CD4-positive, alpha-beta memory T cell (primary cell): Measurements from ENCODE around the gene WDR31. TPM values are rescaled to one million over a fixed set of nuclear protein-coding genes. Genes with fewer than 3 reads are reported as not detected.
A peak's percentile ranks its signal among the peaks of the same experiment; 100 is the strongest.

Experiments used
- CTCF ChIA-PET: fragments of 350-600 bp; sonication (Branson Sonifier 250); formaldehyde crosslinking; loops from one replicate; lab custom pipeline; 2021; ENCODE audit warnings: inconsistent platforms; ENCODE audit not compliant: partially characterized antibody; lab: Charles Lee
- POLR2A ChIA-PET: fragments of 350-600 bp; sonication (Branson Sonifier 250); formaldehyde crosslinking; loops from one replicate; lab custom pipeline; 2021; ENCODE audit not compliant: partially characterized antibody; lab: Charles Lee
- DNase-seq, 5 donors: peaks; one replicate each; pipeline versions ENCODE4 v3.0.0 to v3.0.0-alpha.2; 2020 to 2022; ENCODE audit warnings: mixed read lengths in 1 of 5
- H3K27ac ChIP-seq: one replicate; pipeline ENCODE4 v1.7.0; 2013; ENCODE audit warnings: low read depth, low read length
- H3K27me3 ChIP-seq: 2 replicates; pipeline ENCODE4 v1.7.0; 2013; ENCODE audit warnings: mild to moderate bottlenecking, low read length, moderate library complexity; ENCODE audit not compliant: insufficient read depth
- H3K36me3 ChIP-seq: 2 replicates; pipeline ENCODE4 v1.7.0; 2013; ENCODE audit warnings: mild to moderate bottlenecking, low read length, moderate library complexity; ENCODE audit not compliant: insufficient read depth
- H3K4me1 ChIP-seq: 2 replicates; pipeline ENCODE4 v1.7.0; 2013; ENCODE audit warnings: mild to moderate bottlenecking, low read length, moderate library complexity; ENCODE audit not compliant: insufficient read depth
- H3K4me3 ChIP-seq, 2 donors: one replicate each; pipeline ENCODE4 v1.7.0; 2013; ENCODE audit warnings: low read length in 2 of 2, mild to moderate bottlenecking in 1 of 2
- H3K9me3 ChIP-seq, 2 donors: one replicate each; pipeline ENCODE4 v1.7.0; 2013; ENCODE audit warnings: low read length in 2 of 2, control low read depth in 1 of 2; ENCODE audit not compliant: control insufficient read depth in 1 of 2
- H3K27ac Mint-ChIP-seq, 7 donors: one replicate each; pipeline ENCODE4 v1.8.0; 2020 to 2021; ENCODE audit warnings: mixed read lengths in 7 of 7, mild to moderate bottlenecking in 6 of 7, inconsistent platforms in 3 of 7, moderate library complexity in 3 of 7
- H3K27me3 Mint-ChIP-seq, 2 donors: one replicate each; pipeline ENCODE4 v1.8.0; 2020 to 2021; ENCODE audit warnings: mixed read lengths in 2 of 2
- H3K36me3 Mint-ChIP-seq, 2 donors: one replicate each; pipeline ENCODE4 v1.8.0; 2020 to 2021; ENCODE audit warnings: mixed read lengths in 2 of 2, inconsistent platforms in 1 of 2, mild to moderate bottlenecking in 1 of 2
- H3K4me1 Mint-ChIP-seq, 4 donors: one replicate each; pipeline ENCODE4 v1.8.0; 2020 to 2021; ENCODE audit warnings: mixed read lengths in 4 of 4, mild to moderate bottlenecking in 1 of 4
- H3K4me3 Mint-ChIP-seq, 8 donors: one replicate each; pipeline ENCODE4 v1.8.0; 2020 to 2021; ENCODE audit warnings: mixed read lengths in 8 of 8, mild to moderate bottlenecking in 7 of 8, moderate library complexity in 6 of 8, inconsistent platforms in 3 of 8
- H3K9me3 Mint-ChIP-seq, 8 donors: one replicate each; pipeline ENCODE4 v1.8.0; 2020 to 2021; ENCODE audit warnings: mixed read lengths in 8 of 8, mild to moderate bottlenecking in 5 of 8, inconsistent platforms in 3 of 8, moderate library complexity in 1 of 8
- intact Hi-C: fragments of 100-400 bp; cut with micrococcal nuclease; formaldehyde crosslinking; loops from one replicate; pipeline ENCODE4 v1.15.1; 2023
- polyA plus RNA-seq, 2 donors: library from polyadenylated mRNA; unstranded; fragments of 300-500 nt; fragmentation: Illumina TruSeq; gene quantifications; one replicate each; pipeline ENCODE4 v1.2.3, GENCODE V29; 2021
- total RNA-seq, 2 experiments: library from RNA; stranded (reverse); gene quantifications; one replicate each; pipeline ENCODE4 v1.2.3, GENCODE V29; 2021

WDR31 gene
- total and polyA plus RNA-seq, 4 experiments from 2014 or later, result 0.33 to 0.89 (median 0.67) TPM; not detected in 1

GRCh38 chr9:113349445-113350094 lies 9.5 kb upstream of the WDR31 start, which contains the start of gene BSPRY:
BSPRY (plus strand) TSS chr9:113349541; CDS start chr9:113349580, 39 bp downstream.
- Histone ChIP-seq H3K27me3 (peaks cover 8% of the 10 kb centered on the region), H3K4me1 (peaks cover 17% of the 10 kb centered on the region), H3K9me3 (no peaks in the 10 kb centered on the region), H3K27ac (no peak within 1 kb of the TSS), H3K36me3 (no peaks in the 10 kb centered on the region), H3K4me3 (peak within 1 kb of the TSS in 1 of 2 donors; percentile 37)
- CTCF ChIA-PET, result interaction anchor here (1.0 to 3.2 kb wide), 4 partner anchors 9 to 75 kb away, joined by 3 to 16 read pairs (median 6); partner anchors contain the start of genes CDC26 and WDR31
- Mint-ChIP-seq H3K4me1 (peaks cover 10 to 24% (median 15%) of the 10 kb centered on the region in 4 donors), H3K27me3 (peaks cover 19 to 40% of the 10 kb centered on the region in 2 donors), H3K4me3 (peak within 1 kb of the TSS; percentile 74 to 88 (median 84)), H3K27ac (peak within 1 kb of the TSS in 3 of 7 donors; percentile 20 to 88 (median 24)), H3K36me3 (no peaks in the 10 kb centered on the region), H3K9me3 (no peaks in the 10 kb centered on the region)
- POLR2A ChIA-PET, result interaction anchor here (1.2 to 2.6 kb wide), 5 partner anchors 9 to 74 kb away, joined by 3 to 16 read pairs (median 6); partner anchors contain the start of genes C9orf43, CDC26, HDHD3 and POLE3
- peak in 3 of 5 donors; percentile 32 to 39 (median 35) for DNase-seq
- intact Hi-C loops, result no loop called here

GRCh38 chr9:113349066-113349444 lies 9.0 kb upstream of the WDR31 start:
- intact Hi-C loops, result no loop called here
- Mint-ChIP-seq H3K27me3 (peaks cover 18 to 36% of the 10 kb centered on the region in 2 donors), H3K9me3 (no peaks in the 10 kb centered on the region), H3K36me3 (no peaks in the 10 kb centered on the region), H3K27ac (peak overlapping the region in 1 of 7 donors; percentile 24), H3K4me1 (peaks cover 10 to 24% (median 15%) of the 10 kb centered on the region in 4 donors), H3K4me3 (peak overlapping the region; percentile 67 to 86 (median 84))
- ChIA-PET POLR2A (interaction anchor here (1.2 to 2.6 kb wide), 5 partner anchors 9 to 74 kb away, joined by 3 to 16 read pairs (median 6); partner anchors contain the start of genes C9orf43, CDC26, HDHD3 and POLE3), CTCF (interaction anchor here (1.0 to 3.2 kb wide), 4 partner anchors 9 to 237 kb away, joined by 3 to 16 read pairs (median 4); partner anchors contain the start of genes CDC26 and WDR31)
- DNase-seq, result no peak
- peaks cover 8% of the 10 kb centered on the region for H3K27me3 ChIP-seq
- H3K9me3 ChIP-seq, result no peaks in the 10 kb centered on the region
- H3K4me1 ChIP-seq, result peaks cover 17% of the 10 kb centered on the region
- H3K27ac ChIP-seq, result no peak overlapping the region
- H3K4me3 ChIP-seq, result no peak overlapping the region
- H3K36me3 ChIP-seq, result no peaks in the 10 kb centered on the region

GRCh38 chr9:113348437-113348836 lies 8.4 kb upstream of the WDR31 start:
- Histone ChIP-seq H3K4me3 (no peak overlapping the region), H3K9me3 (no peaks in the 10 kb centered on the region), H3K4me1 (peaks cover 17% of the 10 kb centered on the region), H3K36me3 (no peaks in the 10 kb centered on the region), H3K27ac (no peak overlapping the region), H3K27me3 (peaks cover 8% of the 10 kb centered on the region)
- Mint-ChIP-seq H3K36me3 (no peaks in the 10 kb centered on the region), H3K27me3 (peaks cover 17 to 33% of the 10 kb centered on the region in 2 donors), H3K27ac (no peak overlapping the region), H3K4me1 (peaks cover 10 to 24% (median 15%) of the 10 kb centered on the region in 4 donors), H3K9me3 (no peaks in the 10 kb centered on the region), H3K4me3 (peak overlapping the region in 5 of 8 donors; percentile 20 to 61 (median 39))
- POLR2A ChIA-PET, result interaction anchor here (0.7 to 2.6 kb wide), 3 partner anchors 8 to 53 kb away, joined by 3 to 16 read pairs (median 3); partner anchors contain the start of genes ALAD and WDR31
- intact Hi-C loops, result no loop called here
- CTCF ChIA-PET, result interaction anchor here (1.0 to 3.2 kb wide), 4 partner anchors 8 to 236 kb away, joined by 3 to 16 read pairs (median 4); partner anchors contain the start of genes CDC26 and WDR31
- no peak for DNase-seq

- no peak for DNase-seq
- peaks cover 9 to 22% (median 16%) of the 10 kb centered on the region in 4 donors for H3K4me1 Mint-ChIP-seq
- H3K27ac Mint-ChIP-seq, result no peak overlapping the region
- no peaks in the 10 kb centered on the region for H3K9me3 ChIP-seq
- H3K27me3 ChIP-seq, result peaks cover 8% of the 10 kb centered on the region
- H3K36me3 ChIP-seq, result no peaks in the 10 kb centered on the region
- no peaks in the 10 kb centered on the region for H3K36me3 Mint-ChIP-seq
- no peaks in the 10 kb centered on the region for H3K9me3 Mint-ChIP-seq
- POLR2A ChIA-PET, result no interaction called here
- intact Hi-C loops, result no loop called here
- H3K27me3 Mint-ChIP-seq, result peaks cover 4 to 13% of the 10 kb centered on the region in 2 donors
- CTCF ChIA-PET, result no interaction called here
- H3K27ac ChIP-seq, result no peak overlapping the region
- no peak overlapping the region for H3K4me3 Mint-ChIP-seq
- H3K4me3 ChIP-seq, result no peak overlapping the region
- peaks cover 12% of the 10 kb centered on the region for H3K4me1 ChIP-seq
These were observed 5.6 kb upstream of the WDR31 start for GRCh38 chr9:113345671-113346070.

- Mint-ChIP-seq H3K36me3 (no peaks in the 10 kb centered on the region), H3K4me3 (no peak overlapping the region), H3K9me3 (no peaks in the 10 kb centered on the region), H3K4me1 (peaks cover 11 to 20% (median 16%) of the 10 kb centered on the region in 4 donors), H3K27ac (no peak overlapping the region), H3K27me3 (peaks cover under 1 to 9% of the 10 kb centered on the region in 2 donors)
- no peaks in the 10 kb centered on the region for H3K9me3 ChIP-seq
- H3K36me3 ChIP-seq, result no peaks in the 10 kb centered on the region
- H3K4me1 ChIP-seq, result peaks cover 10% of the 10 kb centered on the region
- intact Hi-C loops, result no loop called here
- POLR2A ChIA-PET, result no interaction called here
- CTCF ChIA-PET, result no interaction called here
- no peak overlapping the region for H3K27ac ChIP-seq
- no peak for DNase-seq
- no peak overlapping the region for H3K4me3 ChIP-seq
- H3K27me3 ChIP-seq, result peaks cover 8% of the 10 kb centered on the region
These were observed 5.1 kb upstream of the WDR31 start for GRCh38 chr9:113345190-113345589.

- Histone ChIP-seq H3K27ac (no peak overlapping the region), H3K36me3 (no peaks in the 10 kb centered on the region), H3K9me3 (no peaks in the 10 kb centered on the region), H3K4me3 (no peak overlapping the region), H3K4me1 (peaks cover 10% of the 10 kb centered on the region), H3K27me3 (peaks cover under 1% of the 10 kb centered on the region)
- no peak for DNase-seq
- intact Hi-C loops, result no loop called here
- Mint-ChIP-seq H3K4me3 (no peak overlapping the region), H3K27me3 (peaks cover 1 to 4% of the 10 kb centered on the region in 2 donors), H3K9me3 (no peaks in the 10 kb centered on the region), H3K36me3 (no peaks in the 10 kb centered on the region), H3K27ac (no peak overlapping the region), H3K4me1 (peaks cover 7 to 23% (median 15%) of the 10 kb centered on the region in 4 donors)
- ChIA-PET POLR2A (interaction anchor here (0.7 kb wide), 1 partner anchor 1420 kb away, joined by 3 read pairs; no protein-coding TSS in a partner anchor), CTCF (no interaction called here)
These were observed 3.7 kb upstream of the WDR31 start for GRCh38 chr9:113343732-113344231.
